Stimulated activated CD8-positive, alpha-beta memory T cell treated with anti-CD3 and anti-CD28 coated beads, Interleukin-15, amount 100 ng/mL, for 1 hour (primary cell): ENCODE data around the gene KNSTRN.

Experiments
- DNase-seq: peaks from one replicate; pipeline ENCODE4 v3.0.0-alpha.2; 2020; ENCODE audit warnings: low read depth

The KNSTRN gene

GRCh38 chr15:40399370-40399769, 16.8 kb downstream of the KNSTRN start:
- no peak for DNase-seq

- peak; percentile 78 for DNase-seq
Measured at GRCh38 chr15:40405501-40406381, 23.2 kb downstream of the KNSTRN start, which contains the start of gene IVD. Gene IVD (plus strand): TSS chr15:40405795. CDS start chr15:40405828, 33 bp downstream.

GRCh38 chr15:40407330-40407990, 24.9 kb downstream of the KNSTRN start:
- no peak for DNase-seq

- DNase-seq: no peak
Measured at GRCh38 chr15:40409366-40409765, 26.8 kb downstream of the KNSTRN start.

GRCh38 chr15:40410476-40410875, 28.0 kb downstream of the KNSTRN start:
- no peak for DNase-seq

GRCh38 chr15:40412095-40412759, 29.7 kb downstream of the KNSTRN start:
- no peak for DNase-seq

- no peak for DNase-seq
Measured at GRCh38 chr15:40413036-40413435, 30.5 kb downstream of the KNSTRN start.

GRCh38 chr15:40414816-40415215, 32.3 kb downstream of the KNSTRN start:
- DNase-seq: no peak

GRCh38 chr15:40415226-40415625, 32.7 kb downstream of the KNSTRN start:
- no peak for DNase-seq

- no peak for DNase-seq
Measured at GRCh38 chr15:40416056-40416455, 33.5 kb downstream of the KNSTRN start.

- no peak for DNase-seq
Measured at GRCh38 chr15:40418126-40418525, 35.6 kb downstream of the KNSTRN start.

- no peak for DNase-seq
Measured at GRCh38 chr15:40420071-40420713, 37.7 kb downstream of the KNSTRN start.

GRCh38 chr15:40420793-40421192, 38.3 kb downstream of the KNSTRN start:
- DNase-seq: no peak

GRCh38 chr15:40421246-40422157, 39.0 kb downstream of the KNSTRN start:
- peak; percentile 70 for DNase-seq

GRCh38 chr15:40424483-40425115, 42.1 kb downstream of the KNSTRN start:
- DNase-seq: no peak

- no peak for DNase-seq
Measured at GRCh38 chr15:40425681-40426080, 43.2 kb downstream of the KNSTRN start.

GRCh38 chr15:40427188-40427587, 44.7 kb downstream of the KNSTRN start:
- no peak for DNase-seq

GRCh38 chr15:40428185-40428584, 45.7 kb downstream of the KNSTRN start:
- no peak for DNase-seq

- no peak for DNase-seq
Measured at GRCh38 chr15:40429068-40429710, 46.7 kb downstream of the KNSTRN start.

GRCh38 chr15:40430271-40430805, 47.8 kb downstream of the KNSTRN start:
- DNase-seq: no peak
